ENCODE results near the gene NCOA5.

DNA sequence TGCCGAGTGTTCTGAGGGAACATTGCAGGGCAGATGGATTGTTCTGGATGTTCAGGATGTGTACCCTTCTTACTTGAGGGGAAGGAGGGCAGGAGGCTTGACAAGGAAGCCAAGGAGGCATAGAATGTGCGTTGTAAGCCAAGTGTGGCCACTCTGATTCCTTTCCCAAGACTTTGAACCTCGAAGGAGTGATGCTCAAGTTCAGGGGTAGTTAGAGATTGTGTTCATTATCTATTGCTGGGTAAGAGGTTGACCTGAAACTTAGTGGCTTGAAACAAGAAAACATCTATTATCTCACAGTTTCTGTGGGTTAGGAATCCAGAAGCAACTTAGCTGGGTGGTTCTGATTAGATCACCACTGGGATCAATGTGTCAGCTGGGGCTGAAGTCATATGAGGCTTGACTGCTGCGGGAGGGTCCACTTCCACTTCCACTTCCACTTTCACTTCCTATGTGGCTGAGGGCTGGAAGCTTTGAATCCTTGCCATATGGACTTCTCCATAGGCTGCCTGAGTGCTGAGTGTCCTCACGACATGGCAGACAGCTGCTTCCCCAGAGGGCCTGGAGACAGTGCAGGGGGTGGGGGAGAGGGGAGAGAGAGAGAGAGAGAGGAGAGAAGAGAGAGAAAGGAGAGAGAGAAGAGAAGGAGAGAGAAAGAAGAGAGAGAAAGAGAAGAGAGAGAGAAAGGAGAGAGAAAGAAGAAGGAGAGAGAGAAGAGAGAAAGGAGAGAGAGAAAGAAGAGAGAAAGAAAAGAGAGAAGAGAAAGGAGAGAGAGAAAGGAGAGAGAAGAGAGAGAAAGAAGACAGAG, 21.5 kb upstream of the NCOA5 start:
- TF ChIP-seq POLR2A (IDR thresholded peaks at IDR 0.05; ENCODE audit: extremely low read depth, insufficient read length) = no peak
- TF ChIP-seq, protein P1, sequence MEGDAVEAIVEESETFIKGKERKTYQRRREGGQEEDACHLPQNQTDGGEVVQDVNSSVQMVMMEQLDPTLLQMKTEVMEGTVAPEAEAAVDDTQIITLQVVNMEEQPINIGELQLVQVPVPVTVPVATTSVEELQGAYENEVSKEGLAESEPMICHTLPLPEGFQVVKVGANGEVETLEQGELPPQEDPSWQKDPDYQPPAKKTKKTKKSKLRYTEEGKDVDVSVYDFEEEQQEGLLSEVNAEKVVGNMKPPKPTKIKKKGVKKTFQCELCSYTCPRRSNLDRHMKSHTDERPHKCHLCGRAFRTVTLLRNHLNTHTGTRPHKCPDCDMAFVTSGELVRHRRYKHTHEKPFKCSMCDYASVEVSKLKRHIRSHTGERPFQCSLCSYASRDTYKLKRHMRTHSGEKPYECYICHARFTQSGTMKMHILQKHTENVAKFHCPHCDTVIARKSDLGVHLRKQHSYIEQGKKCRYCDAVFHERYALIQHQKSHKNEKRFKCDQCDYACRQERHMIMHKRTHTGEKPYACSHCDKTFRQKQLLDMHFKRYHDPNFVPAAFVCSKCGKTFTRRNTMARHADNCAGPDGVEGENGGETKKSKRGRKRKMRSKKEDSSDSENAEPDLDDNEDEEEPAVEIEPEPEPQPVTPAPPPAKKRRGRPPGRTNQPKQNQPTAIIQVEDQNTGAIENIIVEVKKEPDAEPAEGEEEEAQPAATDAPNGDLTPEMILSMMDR (IDR thresholded peaks at IDR 0.05; ENCODE audit: low read depth, low read length) = no peak
- TF ChIP-seq, protein P2, sequence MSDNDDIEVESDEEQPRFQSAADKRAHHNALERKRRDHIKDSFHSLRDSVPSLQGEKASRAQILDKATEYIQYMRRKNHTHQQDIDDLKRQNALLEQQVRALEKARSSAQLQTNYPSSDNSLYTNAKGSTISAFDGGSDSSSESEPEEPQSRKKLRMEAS (IDR thresholded peaks at IDR 0.05; ENCODE audit: low read depth, low read length) = no peak
